Vagina (tissue), 2 donors: ENCODE results near the gene CCR6.

Experiments used
- CTCF ChIP-seq, 3 experiments: fragments of 450-650 bp in 2 of 3; fragments of 200-600 bp in 1 of 3; sonication (generic) in 1 of 3; IDR thresholded peaks; one replicate each; pipeline ENCODE4 v1.5.1; 2017 to 2019; ENCODE audit warnings: antibody characterized with exemption in 3 of 3, mild to moderate bottlenecking in 2 of 3, moderate library complexity in 2 of 3
- POLR2AphosphoS5 ChIP-seq, 2 donors: sonication (generic); formaldehyde crosslinking; IDR thresholded peaks; one replicate each; pipeline ENCODE4 v1.9.0; 2017; ENCODE audit warnings: antibody characterized with exemption in 2 of 2, mild to moderate bottlenecking in 2 of 2, low read depth in 1 of 2; ENCODE audit not compliant: insufficient read depth in 1 of 2

DNA sequence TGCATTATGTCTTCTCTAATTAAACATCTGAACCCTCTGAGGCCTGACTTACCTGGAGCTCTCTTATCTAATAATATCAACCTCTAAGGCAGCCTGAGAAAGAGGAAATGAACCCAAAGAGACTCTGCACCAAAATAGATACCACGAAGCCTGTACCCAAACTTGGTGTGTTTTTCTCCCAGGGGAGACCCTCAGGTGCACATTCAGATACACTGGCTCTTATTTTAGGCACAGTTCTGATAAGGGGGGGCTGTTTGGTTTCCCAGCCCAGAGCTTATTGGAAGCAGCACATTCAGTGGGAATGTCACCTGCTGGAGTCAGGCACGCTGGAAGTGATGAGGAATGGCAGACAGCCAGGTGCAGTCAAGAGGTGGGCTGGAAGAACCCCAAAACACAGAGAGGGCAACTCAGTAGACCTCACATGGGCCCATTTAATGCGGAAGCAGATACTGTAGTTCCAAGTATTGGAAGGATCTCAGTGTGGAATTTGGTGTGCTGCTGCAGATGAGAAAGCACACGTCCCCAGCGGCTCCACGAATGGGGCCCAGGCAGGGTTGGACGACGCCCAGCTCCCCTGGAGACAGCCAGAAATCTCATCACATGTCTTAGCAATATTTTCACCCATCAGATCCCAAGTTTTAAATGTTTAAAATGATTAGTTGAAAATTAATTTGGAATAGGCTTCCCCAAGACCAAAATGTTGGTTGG lies 9.7 kb upstream of the CCR6 start:
- TF ChIP-seq CTCF (IDR thresholded peaks at IDR 0.05), result no peak
- no peak for TF ChIP-seq POLR2AphosphoS5 (IDR thresholded peaks at IDR 0.05; ENCODE audit: insufficient read depth in 1 of 2, low read depth in 1 of 2)
